ENCODE results near the gene PARP12.

Gene PARP12

GRCh38 chr7:140036224-140036962 is 26.4 kb downstream of the PARP12 start:
- no peak for DNase-seq (ENCODE audit: low read depth in 2 of 3, low spot score in 2 of 3)

GRCh38 chr7:140035400-140036223 is 27.1 kb downstream of the PARP12 start:
- DNase-seq (ENCODE audit: low read depth in 2 of 3, low spot score in 2 of 3) = no peak

DNA sequence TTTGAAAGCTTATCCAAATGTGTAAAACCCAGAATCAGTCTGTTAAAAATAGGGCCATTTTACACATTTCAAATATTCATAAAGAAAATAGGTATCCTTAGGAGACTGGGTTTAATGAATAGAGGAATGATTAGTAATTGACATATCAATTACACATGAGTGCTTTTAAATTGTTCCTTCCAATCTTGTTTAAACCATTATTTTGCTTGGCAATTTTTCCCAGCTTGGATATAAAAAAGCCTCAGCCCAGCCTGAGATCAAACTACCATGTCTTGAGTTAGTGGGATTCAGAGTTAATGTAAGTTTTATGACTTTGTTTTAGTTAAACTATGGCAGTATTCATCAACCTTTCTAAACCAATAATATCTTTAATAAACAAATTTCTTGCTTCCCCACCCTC is 28.3 kb downstream of the PARP12 start:
- no peak for DNase-seq (ENCODE audit: low read depth in 2 of 3, low spot score in 2 of 3)

DNA sequence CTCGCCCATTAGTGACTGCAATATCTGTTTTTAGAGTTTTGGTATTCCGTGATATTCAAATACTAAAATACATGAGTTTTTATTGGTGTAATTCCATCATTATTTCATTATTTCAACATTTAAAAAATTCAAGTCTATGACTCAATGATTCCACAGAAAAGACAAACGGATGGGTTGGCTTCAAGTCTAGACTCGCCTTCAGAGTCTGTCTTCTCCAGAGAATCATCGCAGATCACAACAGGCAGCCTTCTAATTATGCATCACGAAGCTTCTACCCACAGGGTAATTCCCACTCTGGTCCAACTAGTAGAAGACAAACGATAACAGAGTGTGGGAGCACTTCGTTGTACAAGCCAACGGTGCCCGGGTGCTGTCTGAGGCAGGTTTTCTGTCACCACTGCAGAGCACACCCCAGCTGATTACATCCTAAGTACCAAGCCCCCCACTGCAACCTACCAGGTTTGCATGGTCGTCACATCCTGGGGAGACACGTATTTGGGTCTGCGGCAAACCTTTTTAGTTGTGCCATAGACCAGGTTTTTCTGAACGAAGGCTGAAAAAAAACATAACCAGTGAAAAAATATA is 28.9 kb downstream of the PARP12 start:
- DNase-seq (ENCODE audit: low read depth in 2 of 3, low spot score in 2 of 3) = no peak

- no peak for DNase-seq (ENCODE audit: low read depth in 2 of 3, low spot score in 2 of 3)
Measured at GRCh38 chr7:140033036-140033435, 29.7 kb downstream of the PARP12 start.

GRCh38 chr7:140031364-140031763 is 31.4 kb downstream of the PARP12 start:
- no peak for DNase-seq (ENCODE audit: low read depth in 2 of 3, low spot score in 2 of 3)

GRCh38 chr7:140029072-140029471 is 33.7 kb downstream of the PARP12 start:
- DNase-seq (ENCODE audit: low read depth in 2 of 3, low spot score in 2 of 3) = no peak

- no peak for DNase-seq (ENCODE audit: low read depth in 2 of 3, low spot score in 2 of 3)
Measured at GRCh38 chr7:140028311-140028710, 34.4 kb downstream of the PARP12 start.

- DNase-seq (ENCODE audit: low read depth in 2 of 3, low spot score in 2 of 3) = no peak
Measured at GRCh38 chr7:140027858-140028257, 34.9 kb downstream of the PARP12 start.

- no peak for DNase-seq (ENCODE audit: low read depth in 2 of 3, low spot score in 2 of 3)
Measured at GRCh38 chr7:140026935-140027334, 35.8 kb downstream of the PARP12 start.

DNA sequence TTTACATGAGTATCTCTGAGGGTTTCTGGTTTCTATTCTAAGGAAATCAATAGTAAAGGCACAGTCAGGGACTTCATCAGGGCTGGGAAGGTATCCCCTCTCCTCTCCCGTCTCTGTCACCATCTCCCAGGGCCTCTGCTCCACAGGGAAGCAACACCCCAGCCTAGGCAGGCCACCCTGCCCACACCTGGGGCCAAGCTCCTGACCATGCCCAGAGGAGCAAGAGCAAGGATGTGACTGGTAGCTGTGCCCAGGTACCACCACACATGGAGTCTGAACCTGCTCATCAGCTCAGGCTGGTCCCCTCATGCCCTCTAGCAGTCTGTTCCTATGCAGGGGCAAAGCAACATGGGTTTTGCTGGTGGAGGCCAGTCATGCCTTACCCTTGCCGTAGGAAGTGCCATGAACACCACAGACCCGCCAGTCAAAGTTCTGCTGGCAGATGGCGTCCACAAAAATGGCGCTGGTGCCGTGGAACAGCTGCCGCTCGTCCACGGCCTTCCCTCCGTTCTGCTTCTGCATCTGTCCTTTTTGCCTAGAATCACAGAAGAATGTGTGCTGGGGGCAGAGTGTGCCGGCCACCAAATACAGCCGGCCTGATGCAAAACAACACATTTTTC is 36.8 kb downstream of the PARP12 start:
- DNase-seq (ENCODE audit: low read depth in 2 of 3, low spot score in 2 of 3) = no peak

GRCh38 chr7:140025241-140025640 is 37.5 kb downstream of the PARP12 start:
- DNase-seq (ENCODE audit: low read depth in 2 of 3, low spot score in 2 of 3) = no peak

DNA sequence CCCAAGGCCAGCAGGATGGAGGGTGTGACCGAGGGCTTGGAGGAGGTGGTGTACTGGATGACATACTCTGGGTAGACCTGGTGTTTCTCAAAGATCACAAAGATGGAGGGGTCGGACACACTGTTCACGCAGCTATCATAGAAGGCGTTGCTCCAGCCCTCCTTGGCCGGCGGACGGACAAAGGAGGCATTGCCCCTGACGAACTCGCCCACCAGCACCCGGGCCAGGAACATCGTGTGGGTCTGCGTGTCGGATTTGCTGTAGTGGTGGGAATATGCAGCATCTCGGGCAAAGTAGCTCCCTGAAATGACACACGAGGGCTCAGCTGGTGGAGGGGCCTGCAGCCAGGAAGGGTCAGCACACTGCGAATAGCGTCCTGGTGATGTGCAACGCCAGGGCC is 38.2 kb downstream of the PARP12 start:
- DNase-seq (ENCODE audit: low read depth in 2 of 3, low spot score in 2 of 3) = no peak

DNA sequence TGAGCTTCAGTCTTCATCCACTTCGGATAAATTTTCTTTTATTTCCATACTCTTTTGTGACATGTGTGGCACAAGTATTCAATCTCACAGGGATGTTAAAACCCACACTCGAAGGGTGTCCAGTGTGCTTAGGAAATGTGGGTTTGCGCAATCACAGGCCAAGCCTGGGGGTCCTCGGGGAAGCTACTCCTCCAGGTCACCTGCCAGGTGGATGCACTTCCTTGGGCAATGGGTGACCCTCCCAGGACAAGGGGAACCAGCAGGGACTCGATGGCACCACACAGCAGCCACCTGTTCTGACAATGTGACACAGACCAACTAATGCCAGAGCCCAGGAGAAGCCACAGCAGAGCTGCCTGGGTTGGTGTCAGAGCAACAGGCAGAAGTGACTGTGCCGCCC is 39.0 kb downstream of the PARP12 start:
- no peak for DNase-seq (ENCODE audit: low read depth in 2 of 3, low spot score in 2 of 3)

DNA sequence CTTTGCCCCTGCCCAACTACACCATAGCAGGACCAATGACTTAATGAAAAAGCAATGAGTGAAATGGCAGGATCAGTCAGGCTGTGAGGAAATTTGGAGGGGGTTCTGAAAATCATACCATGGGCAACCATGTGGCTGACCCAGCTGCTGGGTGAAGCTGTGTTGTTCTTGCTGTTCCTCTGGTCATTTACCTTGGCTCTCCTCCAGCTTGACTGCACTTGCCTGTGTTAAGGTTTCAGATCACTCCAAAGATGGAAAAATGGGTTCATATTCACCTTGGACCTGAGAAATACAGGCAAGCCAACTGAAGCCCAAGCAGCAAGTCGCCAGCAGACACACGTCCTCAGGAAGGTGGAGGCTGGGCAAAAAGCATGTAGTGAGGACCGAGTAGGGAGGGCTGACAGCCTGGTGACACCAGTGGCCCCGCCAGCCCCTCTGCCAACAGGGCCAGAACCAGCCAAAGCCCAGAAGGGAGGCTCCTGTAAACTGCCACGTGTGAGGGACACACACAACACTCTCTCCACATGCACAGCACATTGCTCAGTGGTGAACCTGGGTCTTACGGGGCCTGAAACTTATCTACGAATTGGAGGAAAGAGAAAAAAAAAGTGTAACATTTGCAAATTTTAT is 40.1 kb downstream of the PARP12 start:
- DNase-seq (ENCODE audit: low read depth in 2 of 3, low spot score in 2 of 3) = no peak

GRCh38 chr7:140021603-140022002 is 41.1 kb downstream of the PARP12 start:
- no peak for DNase-seq (ENCODE audit: low read depth in 2 of 3, low spot score in 2 of 3)

GRCh38 chr7:140019606-140020005 is 43.1 kb downstream of the PARP12 start:
- no peak for DNase-seq (ENCODE audit: low read depth in 2 of 3, low spot score in 2 of 3)

GRCh38 chr7:140019172-140019571 is 43.6 kb downstream of the PARP12 start:
- no peak for DNase-seq (ENCODE audit: low read depth in 2 of 3, low spot score in 2 of 3)

DNA sequence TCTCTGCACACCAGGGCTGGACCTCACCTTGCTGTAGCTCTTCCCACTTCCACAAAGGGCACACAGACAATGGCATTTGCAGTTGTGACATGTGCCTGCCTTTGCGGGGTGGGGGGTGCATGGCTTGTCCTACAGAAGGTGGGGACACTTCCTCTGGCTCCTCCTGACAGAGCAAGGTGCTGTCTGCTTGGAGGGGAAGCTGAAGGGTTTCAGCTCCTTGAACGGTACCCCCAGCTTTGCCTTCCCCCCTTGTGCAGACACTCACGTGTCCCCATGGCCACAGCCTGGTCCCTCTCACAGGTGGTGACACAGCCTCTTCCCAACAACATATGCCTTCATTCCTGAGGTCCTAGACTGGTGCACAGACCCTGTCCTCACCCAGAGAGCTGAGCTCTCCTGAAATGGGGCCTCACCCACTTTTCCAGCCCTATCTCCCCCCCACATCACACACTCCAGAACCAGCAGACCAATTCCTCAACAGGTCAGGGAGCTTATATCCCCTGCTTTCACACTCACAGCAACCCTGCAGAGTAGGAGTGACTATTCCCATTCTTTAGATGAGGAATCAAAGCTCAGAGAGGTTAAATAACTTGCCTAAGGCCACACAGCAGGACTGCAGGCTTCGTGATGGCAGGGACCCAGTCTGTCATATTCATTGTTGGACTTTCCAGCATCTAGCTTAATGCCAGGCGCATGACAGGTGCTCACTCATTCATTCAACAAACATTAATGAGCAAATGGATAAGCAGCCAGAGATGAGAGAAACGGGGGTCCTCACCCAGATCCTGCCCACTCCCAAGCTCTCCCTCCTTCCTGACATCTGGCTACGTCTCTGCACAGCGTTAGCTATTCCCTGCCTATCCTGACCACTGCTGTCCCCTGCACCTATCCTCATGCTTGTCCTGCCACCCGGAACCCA is 44.4 kb downstream of the PARP12 start:
- no peak for DNase-seq (ENCODE audit: low read depth in 2 of 3, low spot score in 2 of 3)

DNA sequence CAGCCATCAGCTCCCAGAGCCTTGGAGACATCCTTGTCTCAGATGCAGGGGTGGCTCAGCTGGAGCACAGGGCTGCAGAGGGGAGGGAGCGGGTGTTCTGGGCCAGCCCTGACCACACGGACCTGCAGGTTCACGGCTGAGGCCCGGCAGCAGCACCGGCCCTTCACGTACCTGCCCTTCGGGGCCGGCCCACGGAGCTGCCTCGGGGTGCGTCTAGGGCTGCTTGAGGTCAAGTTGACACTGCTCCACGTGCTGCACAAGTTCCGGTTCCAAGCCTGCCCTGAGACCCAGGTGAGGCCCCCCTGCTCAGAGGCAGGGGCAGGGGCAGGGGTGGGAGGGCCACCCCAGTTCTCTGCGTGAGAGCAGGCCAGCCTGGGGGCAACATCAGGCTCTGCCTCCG is 45.2 kb downstream of the PARP12 start:
- no peak for DNase-seq (ENCODE audit: low read depth in 2 of 3, low spot score in 2 of 3)

All from activated CD8-positive, alpha-beta memory T cell treated with anti-CD3 and anti-CD28 coated beads for 48 hours (primary cell).